Measurements from ENCODE around the gene ANK3. TPM values are rescaled to one million over a fixed set of nuclear protein-coding genes. Genes with fewer than 3 reads are reported as not detected.

ANK3 gene
- polyA plus RNA-seq, 1 donor (not counting 4 experiments of a cell fraction or from before 2014, with no cell fraction given), result 8.3 TPM

DNA sequence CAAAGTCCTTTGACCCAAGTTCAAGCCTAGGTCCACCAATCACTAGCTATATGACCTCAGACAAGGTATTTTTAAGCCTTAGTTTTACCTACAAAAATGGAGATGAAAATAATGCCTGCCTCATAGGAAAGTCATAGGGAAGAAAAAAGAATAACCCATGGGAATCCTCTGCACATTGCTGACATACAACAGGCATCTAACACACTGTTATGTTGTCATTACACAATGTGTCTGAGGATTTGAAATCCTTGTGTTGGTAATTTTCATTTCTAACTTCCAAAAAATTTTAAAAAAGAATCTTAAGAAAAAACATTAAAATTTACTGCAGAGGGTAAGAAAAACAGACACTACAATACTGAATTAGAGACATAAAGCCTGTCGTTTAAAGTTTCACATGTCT lies 5.7 kb downstream of the ANK3 start:
- Histone ChIP-seq H3K9me3 (ENCODE audit: control insufficient read depth, low read depth, low read length) (no peaks in the 10 kb centered on the region), H3K9ac (ENCODE audit: control insufficient read depth, extremely low read depth, insufficient read depth, low read length) (no peak overlapping the region), H3K9me1 (ENCODE audit: control insufficient read depth, extremely low read depth, insufficient read depth, low read length) (no peaks in the 10 kb centered on the region), H3K79me2 (ENCODE audit: control insufficient read depth, insufficient read depth, low read length) (no peaks in the 10 kb centered on the region), H3K27ac (ENCODE audit: control insufficient read depth, insufficient read depth, low read length) (no peak overlapping the region), H3K27me3 (ENCODE audit: control insufficient read depth, extremely low read depth, insufficient read depth, low read length) (no peaks in the 10 kb centered on the region), H4K20me1 (ENCODE audit: control insufficient read depth, extremely low read depth, insufficient read depth, low read length) (no peaks in the 10 kb centered on the region), H3K36me3 (ENCODE audit: control insufficient read depth in 2 of 2, extremely low read depth in 1 of 2, insufficient read depth in 2 of 2, low read length in 2 of 2) (no peaks in the 10 kb centered on the region), H3K4me1 (ENCODE audit: control insufficient read depth, extremely low read depth, insufficient read depth, low read length) (peaks cover 27% of the 10 kb centered on the region), H3K4me2 (ENCODE audit: control insufficient read depth, extremely low read depth, insufficient read depth, low read depth, low read length) (no peak overlapping the region), H3K4me3 (ENCODE audit: control insufficient read depth in 2 of 3, extremely low read depth in 1 of 3, insufficient read depth in 2 of 3, low read depth in 1 of 3, low read length in 3 of 3) (no peak overlapping the region), H2AFZ (ENCODE audit: control insufficient read depth, low read length) (no peak overlapping the region)
- TF ChIP-seq, protein P1, sequence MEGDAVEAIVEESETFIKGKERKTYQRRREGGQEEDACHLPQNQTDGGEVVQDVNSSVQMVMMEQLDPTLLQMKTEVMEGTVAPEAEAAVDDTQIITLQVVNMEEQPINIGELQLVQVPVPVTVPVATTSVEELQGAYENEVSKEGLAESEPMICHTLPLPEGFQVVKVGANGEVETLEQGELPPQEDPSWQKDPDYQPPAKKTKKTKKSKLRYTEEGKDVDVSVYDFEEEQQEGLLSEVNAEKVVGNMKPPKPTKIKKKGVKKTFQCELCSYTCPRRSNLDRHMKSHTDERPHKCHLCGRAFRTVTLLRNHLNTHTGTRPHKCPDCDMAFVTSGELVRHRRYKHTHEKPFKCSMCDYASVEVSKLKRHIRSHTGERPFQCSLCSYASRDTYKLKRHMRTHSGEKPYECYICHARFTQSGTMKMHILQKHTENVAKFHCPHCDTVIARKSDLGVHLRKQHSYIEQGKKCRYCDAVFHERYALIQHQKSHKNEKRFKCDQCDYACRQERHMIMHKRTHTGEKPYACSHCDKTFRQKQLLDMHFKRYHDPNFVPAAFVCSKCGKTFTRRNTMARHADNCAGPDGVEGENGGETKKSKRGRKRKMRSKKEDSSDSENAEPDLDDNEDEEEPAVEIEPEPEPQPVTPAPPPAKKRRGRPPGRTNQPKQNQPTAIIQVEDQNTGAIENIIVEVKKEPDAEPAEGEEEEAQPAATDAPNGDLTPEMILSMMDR (optimal IDR thresholded peaks at IDR 0.05 in 1 of 3, IDR thresholded peaks at IDR 0.05 in 1 of 3, conservative IDR thresholded peaks at IDR 0.05 in 1 of 3; ENCODE audit: extremely low read depth in 1 of 3, insufficient read depth in 2 of 3, low read length in 3 of 3), result no peak
- no peak for TF ChIP-seq EZH2 (IDR thresholded peaks at IDR 0.05; ENCODE audit: low read length)
- dilution Hi-C loops (cut with MboI; ENCODE audit: extremely low pct_ligation_motif_present, low sequenced_read_pairs), result no loop called here
- FAIRE-seq (no peak), DNase-seq (ENCODE audit: low read depth, low spot score) (no peak)

DNA sequence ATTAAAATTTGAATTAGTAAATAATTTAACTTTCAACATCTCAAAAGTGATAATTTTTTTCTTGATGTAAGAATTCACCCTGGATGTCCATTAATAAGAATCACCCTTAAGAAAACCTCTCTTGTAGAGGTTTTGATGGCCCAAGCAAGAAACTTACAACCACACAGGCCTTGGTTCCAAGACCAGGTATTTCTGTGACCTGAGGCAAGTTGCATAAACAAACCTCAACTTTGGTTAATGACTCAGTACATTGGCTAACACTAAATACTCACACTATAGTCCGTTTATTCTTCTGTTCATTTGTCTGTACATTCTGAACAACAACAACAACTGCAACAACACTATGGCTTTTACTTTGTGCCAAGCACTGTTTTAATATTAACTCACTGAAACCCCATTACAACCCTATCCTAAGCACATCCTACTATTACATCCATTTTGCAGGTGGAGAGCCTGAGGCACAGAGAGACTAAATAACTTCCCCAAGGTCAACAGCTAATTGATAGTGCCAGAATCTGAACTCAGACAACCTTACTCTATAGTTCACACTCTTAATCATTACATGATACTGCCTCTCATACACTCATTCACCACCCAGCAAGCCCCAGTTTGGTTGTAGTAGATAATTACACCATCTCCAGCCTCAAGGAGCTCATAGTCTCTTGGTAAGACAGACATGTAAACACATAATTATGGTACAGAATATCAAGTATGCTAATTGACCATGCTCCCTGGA lies 6.6 kb downstream of the ANK3 start:
- FAIRE-seq (peak; percentile 97), DNase-seq (ENCODE audit: low read depth, low spot score) (peak; percentile 26)
- Histone ChIP-seq H3K4me1 (ENCODE audit: control insufficient read depth, extremely low read depth, insufficient read depth, low read length) (peaks cover 27% of the 10 kb centered on the region), H3K27ac (ENCODE audit: control insufficient read depth, insufficient read depth, low read length) (peak overlapping the region; percentile 23), H4K20me1 (ENCODE audit: control insufficient read depth, extremely low read depth, insufficient read depth, low read length) (no peaks in the 10 kb centered on the region), H3K4me2 (ENCODE audit: control insufficient read depth, extremely low read depth, insufficient read depth, low read depth, low read length) (peak overlapping the region; percentile 18), H3K9me1 (ENCODE audit: control insufficient read depth, extremely low read depth, insufficient read depth, low read length) (no peaks in the 10 kb centered on the region), H2AFZ (ENCODE audit: control insufficient read depth, low read length) (no peak overlapping the region), H3K36me3 (ENCODE audit: control insufficient read depth in 2 of 2, extremely low read depth in 1 of 2, insufficient read depth in 2 of 2, low read length in 2 of 2) (no peaks in the 10 kb centered on the region), H3K27me3 (ENCODE audit: control insufficient read depth, extremely low read depth, insufficient read depth, low read length) (no peaks in the 10 kb centered on the region), H3K4me3 (ENCODE audit: control insufficient read depth in 2 of 3, extremely low read depth in 1 of 3, insufficient read depth in 2 of 3, low read depth in 1 of 3, low read length in 3 of 3) (no peak overlapping the region), H3K9me3 (ENCODE audit: control insufficient read depth, low read depth, low read length) (no peaks in the 10 kb centered on the region), H3K79me2 (ENCODE audit: control insufficient read depth, insufficient read depth, low read length) (no peaks in the 10 kb centered on the region), H3K9ac (ENCODE audit: control insufficient read depth, extremely low read depth, insufficient read depth, low read length) (no peak overlapping the region)
- dilution Hi-C loops (cut with MboI; ENCODE audit: extremely low pct_ligation_motif_present, low sequenced_read_pairs), result no loop called here
- TF ChIP-seq, protein P1 (optimal IDR thresholded peaks at IDR 0.05 in 1 of 3, IDR thresholded peaks at IDR 0.05 in 1 of 3, conservative IDR thresholded peaks at IDR 0.05 in 1 of 3; ENCODE audit: extremely low read depth in 1 of 3, insufficient read depth in 2 of 3, low read length in 3 of 3), result no peak
- no peak for TF ChIP-seq EZH2 (IDR thresholded peaks at IDR 0.05; ENCODE audit: low read length)

Data from keratinocyte (primary cell).